DND-41 (cell line): ENCODE data around the gene NRSN1.

Experiments used
- EZH2 ChIP-seq: IDR thresholded peaks from 3 replicates; pipeline ENCODE4 v1.6.1; 2012; ENCODE audit warnings: borderline replicate concordance, low read depth, mild to moderate bottlenecking, moderate library complexity, low read length, inconsistent platforms; ENCODE audit not compliant: severe bottlenecking
- TF ChIP-seq, protein P1 (sequence below): IDR thresholded peaks from 2 replicates; pipeline ENCODE4 v1.5.1; 2012; ENCODE audit warnings: borderline replicate concordance, low read length, moderate library complexity, mild to moderate bottlenecking; ENCODE audit not compliant: poor library complexity, severe bottlenecking; ENCODE audit errors: extremely low read depth

DNA sequence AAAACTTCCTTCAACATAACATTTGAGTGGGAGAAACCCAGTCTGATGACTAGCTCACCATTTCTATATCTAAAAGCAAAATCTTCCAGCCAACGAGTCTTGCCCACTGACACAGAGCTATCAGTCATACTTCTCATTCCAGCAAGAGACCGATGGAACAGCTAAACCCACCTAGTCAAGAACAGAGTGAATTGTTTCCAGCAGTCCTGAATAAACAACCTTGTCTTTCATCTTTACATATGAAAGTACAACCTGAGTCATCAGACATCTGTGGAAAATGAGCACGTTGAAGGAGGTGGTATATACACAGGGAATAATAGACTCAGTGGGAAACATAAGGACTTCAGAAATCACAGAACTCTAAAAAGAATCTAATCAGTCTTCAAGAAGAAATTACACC lies 23.8 kb downstream of the NRSN1 start:
- TF ChIP-seq, protein P1, sequence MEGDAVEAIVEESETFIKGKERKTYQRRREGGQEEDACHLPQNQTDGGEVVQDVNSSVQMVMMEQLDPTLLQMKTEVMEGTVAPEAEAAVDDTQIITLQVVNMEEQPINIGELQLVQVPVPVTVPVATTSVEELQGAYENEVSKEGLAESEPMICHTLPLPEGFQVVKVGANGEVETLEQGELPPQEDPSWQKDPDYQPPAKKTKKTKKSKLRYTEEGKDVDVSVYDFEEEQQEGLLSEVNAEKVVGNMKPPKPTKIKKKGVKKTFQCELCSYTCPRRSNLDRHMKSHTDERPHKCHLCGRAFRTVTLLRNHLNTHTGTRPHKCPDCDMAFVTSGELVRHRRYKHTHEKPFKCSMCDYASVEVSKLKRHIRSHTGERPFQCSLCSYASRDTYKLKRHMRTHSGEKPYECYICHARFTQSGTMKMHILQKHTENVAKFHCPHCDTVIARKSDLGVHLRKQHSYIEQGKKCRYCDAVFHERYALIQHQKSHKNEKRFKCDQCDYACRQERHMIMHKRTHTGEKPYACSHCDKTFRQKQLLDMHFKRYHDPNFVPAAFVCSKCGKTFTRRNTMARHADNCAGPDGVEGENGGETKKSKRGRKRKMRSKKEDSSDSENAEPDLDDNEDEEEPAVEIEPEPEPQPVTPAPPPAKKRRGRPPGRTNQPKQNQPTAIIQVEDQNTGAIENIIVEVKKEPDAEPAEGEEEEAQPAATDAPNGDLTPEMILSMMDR: no peak
- TF ChIP-seq EZH2: no peak
